OCI-LY3 (cell line): ENCODE data around the gene TMLHE.
"Not testable (repeated sequence)": the region's sequence is repeated elsewhere in the genome, so short reads cannot be mapped to it uniquely, and the experiment has no call there.

Experiments used
- EZH2phosphoT487 ChIP-seq: fragments of 200-600 bp; shearing (Covaris generic); IDR thresholded peaks from 2 replicates; pipeline ENCODE4 v1.6.1; 2018; ENCODE audit warnings: antibody characterized with exemption, mixed run types, low read depth
- TF ChIP-seq, protein P1 (sequence below): fragments of 200-600, 300-600 bp; sonication (generic); IDR thresholded peaks from 2 replicates; pipeline ENCODE4 v1.5.1; 2014; ENCODE audit warnings: antibody characterized with exemption, low read length, low read depth

DNA sequence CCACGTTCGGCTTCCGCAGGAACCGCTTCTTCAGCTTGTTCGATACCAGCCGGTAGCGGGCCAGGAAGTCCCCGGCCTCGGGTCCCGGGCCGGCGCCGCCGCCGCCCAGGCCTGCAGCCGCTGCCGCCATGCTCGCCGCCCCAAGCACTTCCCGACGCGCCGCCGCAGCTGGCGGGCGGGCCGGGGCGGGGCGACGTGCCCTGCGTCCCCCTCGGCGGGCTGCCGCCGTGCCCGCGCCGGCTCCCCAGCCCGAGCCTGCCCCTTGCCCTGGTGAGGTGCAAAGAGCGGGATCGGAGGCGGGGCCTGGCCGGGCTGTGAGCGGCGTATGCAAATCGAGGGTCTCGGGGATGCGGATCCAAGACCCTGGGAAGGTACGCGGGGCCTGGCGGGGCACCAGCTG, 154.3 kb downstream of the TMLHE start, which contains the start of gene F8A3:
- TF ChIP-seq, protein P1, sequence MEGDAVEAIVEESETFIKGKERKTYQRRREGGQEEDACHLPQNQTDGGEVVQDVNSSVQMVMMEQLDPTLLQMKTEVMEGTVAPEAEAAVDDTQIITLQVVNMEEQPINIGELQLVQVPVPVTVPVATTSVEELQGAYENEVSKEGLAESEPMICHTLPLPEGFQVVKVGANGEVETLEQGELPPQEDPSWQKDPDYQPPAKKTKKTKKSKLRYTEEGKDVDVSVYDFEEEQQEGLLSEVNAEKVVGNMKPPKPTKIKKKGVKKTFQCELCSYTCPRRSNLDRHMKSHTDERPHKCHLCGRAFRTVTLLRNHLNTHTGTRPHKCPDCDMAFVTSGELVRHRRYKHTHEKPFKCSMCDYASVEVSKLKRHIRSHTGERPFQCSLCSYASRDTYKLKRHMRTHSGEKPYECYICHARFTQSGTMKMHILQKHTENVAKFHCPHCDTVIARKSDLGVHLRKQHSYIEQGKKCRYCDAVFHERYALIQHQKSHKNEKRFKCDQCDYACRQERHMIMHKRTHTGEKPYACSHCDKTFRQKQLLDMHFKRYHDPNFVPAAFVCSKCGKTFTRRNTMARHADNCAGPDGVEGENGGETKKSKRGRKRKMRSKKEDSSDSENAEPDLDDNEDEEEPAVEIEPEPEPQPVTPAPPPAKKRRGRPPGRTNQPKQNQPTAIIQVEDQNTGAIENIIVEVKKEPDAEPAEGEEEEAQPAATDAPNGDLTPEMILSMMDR, result not testable (repeated sequence)
- not testable (repeated sequence) for TF ChIP-seq EZH2phosphoT487
